Fibroblast of pulmonary artery (primary cell): ENCODE measurements around the gene GHDC.

Source experiments
- DNase-seq: peaks from one replicate; pipeline ENCODE4 v3.0.0-alpha.2; 2010; ENCODE audit warnings: low read depth
- H3K4me3 ChIP-seq: replicated peaks from 2 replicates; pipeline ENCODE4 v1.5.1; 2011; ENCODE audit warnings: low read depth, mild to moderate bottlenecking, control low read depth, low read length, moderate library complexity
- CTCF ChIP-seq: IDR thresholded peaks from 2 replicates; pipeline ENCODE4 v1.5.1; 2011; ENCODE audit warnings: mild to moderate bottlenecking, control low read depth, low read length, inconsistent platforms; ENCODE audit errors: missing control alignments

Gene GHDC

GRCh38 chr17:42233994-42234393, 39.7 kb upstream of the GHDC start:
- no peak for DNase-seq
- TF ChIP-seq CTCF, result no peak
- no peak overlapping the region for H3K4me3 ChIP-seq

- DNase-seq, result peak; percentile 83
- TF ChIP-seq CTCF, result no peak
- H3K4me3 ChIP-seq, result no peak overlapping the region
Measured at GRCh38 chr17:42233156-42233555, 38.9 kb upstream of the GHDC start.

- TF ChIP-seq CTCF, result no peak
- H3K4me3 ChIP-seq, result no peak overlapping the region
- no peak for DNase-seq
Measured at GRCh38 chr17:42230225-42230624, 35.9 kb upstream of the GHDC start.

GRCh38 chr17:42227849-42228700, 33.8 kb upstream of the GHDC start:
- no peak for TF ChIP-seq CTCF
- DNase-seq, result peak; percentile 62
- H3K4me3 ChIP-seq, result no peak overlapping the region

GRCh38 chr17:42225646-42226045, 31.4 kb upstream of the GHDC start:
- DNase-seq, result no peak
- H3K4me3 ChIP-seq, result no peak overlapping the region
- TF ChIP-seq CTCF, result no peak

GRCh38 chr17:42224651-42225050, 30.4 kb upstream of the GHDC start:
- TF ChIP-seq CTCF, result no peak
- DNase-seq, result no peak
- H3K4me3 ChIP-seq, result no peak overlapping the region
